ENCODE results near the gene PTPRZ1.

DNA sequence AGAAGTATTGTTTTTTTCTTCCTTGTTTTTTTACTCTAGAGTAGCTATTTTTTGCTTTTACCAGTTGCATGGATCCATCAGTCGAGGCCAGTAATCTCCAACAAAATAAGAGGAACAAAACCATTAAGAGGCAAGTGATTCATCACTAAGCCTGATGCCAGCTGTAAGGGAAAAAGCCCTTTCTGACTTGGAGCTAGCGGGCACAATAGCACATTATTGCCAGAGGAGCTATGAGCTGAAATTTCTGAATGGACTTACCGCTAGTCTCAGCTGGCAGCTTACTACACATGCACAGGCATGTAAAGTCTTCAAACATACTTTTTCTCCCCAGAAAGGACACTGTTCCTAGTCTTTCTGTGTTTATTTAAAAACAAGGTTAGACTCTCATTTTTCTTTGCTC is 41.6 kb upstream of the PTPRZ1 start:
- TF ChIP-seq YY1 (IDR thresholded peaks at IDR 0.05; ENCODE audit: low read depth) (no peak), CREB1 (IDR thresholded peaks at IDR 0.05; ENCODE audit: low read depth) (no peak), MAX (IDR thresholded peaks at IDR 0.05) (no peak), CEBPB (IDR thresholded peaks at IDR 0.05) (no peak), EP300 (IDR thresholded peaks at IDR 0.05; ENCODE audit: borderline replicate concordance) (no peak)
- TF ChIP-seq, protein P1, sequence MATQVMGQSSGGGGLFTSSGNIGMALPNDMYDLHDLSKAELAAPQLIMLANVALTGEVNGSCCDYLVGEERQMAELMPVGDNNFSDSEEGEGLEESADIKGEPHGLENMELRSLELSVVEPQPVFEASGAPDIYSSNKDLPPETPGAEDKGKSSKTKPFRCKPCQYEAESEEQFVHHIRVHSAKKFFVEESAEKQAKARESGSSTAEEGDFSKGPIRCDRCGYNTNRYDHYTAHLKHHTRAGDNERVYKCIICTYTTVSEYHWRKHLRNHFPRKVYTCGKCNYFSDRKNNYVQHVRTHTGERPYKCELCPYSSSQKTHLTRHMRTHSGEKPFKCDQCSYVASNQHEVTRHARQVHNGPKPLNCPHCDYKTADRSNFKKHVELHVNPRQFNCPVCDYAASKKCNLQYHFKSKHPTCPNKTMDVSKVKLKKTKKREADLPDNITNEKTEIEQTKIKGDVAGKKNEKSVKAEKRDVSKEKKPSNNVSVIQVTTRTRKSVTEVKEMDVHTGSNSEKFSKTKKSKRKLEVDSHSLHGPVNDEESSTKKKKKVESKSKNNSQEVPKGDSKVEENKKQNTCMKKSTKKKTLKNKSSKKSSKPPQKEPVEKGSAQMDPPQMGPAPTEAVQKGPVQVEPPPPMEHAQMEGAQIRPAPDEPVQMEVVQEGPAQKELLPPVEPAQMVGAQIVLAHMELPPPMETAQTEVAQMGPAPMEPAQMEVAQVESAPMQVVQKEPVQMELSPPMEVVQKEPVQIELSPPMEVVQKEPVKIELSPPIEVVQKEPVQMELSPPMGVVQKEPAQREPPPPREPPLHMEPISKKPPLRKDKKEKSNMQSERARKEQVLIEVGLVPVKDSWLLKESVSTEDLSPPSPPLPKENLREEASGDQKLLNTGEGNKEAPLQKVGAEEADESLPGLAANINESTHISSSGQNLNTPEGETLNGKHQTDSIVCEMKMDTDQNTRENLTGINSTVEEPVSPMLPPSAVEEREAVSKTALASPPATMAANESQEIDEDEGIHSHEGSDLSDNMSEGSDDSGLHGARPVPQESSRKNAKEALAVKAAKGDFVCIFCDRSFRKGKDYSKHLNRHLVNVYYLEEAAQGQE (IDR thresholded peaks at IDR 0.05; ENCODE audit: low read depth): no peak
